OCI-M2 (cell line): ENCODE measurements around the gene ALDH1A2.
"Not testable (repeated sequence)": the region's sequence is repeated elsewhere in the genome, so short reads cannot be mapped to it uniquely, and the experiment has no call there.

Experiments
- DNase-seq: peaks from one replicate; lab custom pipeline; 2025; ENCODE audit not compliant: unreplicated experiment; lab: John Stamatoyannopoulos, UW

Gene ALDH1A2

GRCh38 chr15:58002338-58003126, 63.0 kb downstream of the ALDH1A2 start:
- no peak for DNase-seq

GRCh38 chr15:57999699-58000098, 65.8 kb downstream of the ALDH1A2 start:
- DNase-seq, result not testable (repeated sequence)

- DNase-seq, result no peak
These were observed 69.0 kb downstream of the ALDH1A2 start for GRCh38 chr15:57996561-57996960.

GRCh38 chr15:57994221-57995049, 71.1 kb downstream of the ALDH1A2 start:
- no peak for DNase-seq

- no peak for DNase-seq
These were observed 71.9 kb downstream of the ALDH1A2 start for GRCh38 chr15:57993409-57994145.

GRCh38 chr15:57992761-57993355, 72.7 kb downstream of the ALDH1A2 start:
- DNase-seq, result no peak

- DNase-seq, result no peak
These were observed 92.0 kb downstream of the ALDH1A2 start for GRCh38 chr15:57973534-57973933.

- no peak for DNase-seq
These were observed 92.6 kb downstream of the ALDH1A2 start for GRCh38 chr15:57972864-57973263.

- no peak for DNase-seq
These were observed 95.5 kb downstream of the ALDH1A2 start for GRCh38 chr15:57969996-57970395.

GRCh38 chr15:57969355-57969754, 96.2 kb downstream of the ALDH1A2 start:
- no peak for DNase-seq

GRCh38 chr15:57962887-57963286, 102.6 kb downstream of the ALDH1A2 start:
- no peak for DNase-seq

- DNase-seq, result no peak
These were observed 103.6 kb downstream of the ALDH1A2 start for GRCh38 chr15:57961919-57962318.

GRCh38 chr15:57957113-57957512, 108.4 kb downstream of the ALDH1A2 start:
- no peak for DNase-seq

- no peak for DNase-seq
These were observed 111.6 kb downstream of the ALDH1A2 start for GRCh38 chr15:57953874-57954273.

- DNase-seq, result no peak
These were observed 114.1 kb downstream of the ALDH1A2 start for GRCh38 chr15:57951328-57951932.

GRCh38 chr15:57950381-57950946, 115.0 kb downstream of the ALDH1A2 start:
- no peak for DNase-seq

- DNase-seq, result no peak
These were observed 116.1 kb downstream of the ALDH1A2 start for GRCh38 chr15:57949374-57949943.

GRCh38 chr15:57948351-57949289, 116.9 kb downstream of the ALDH1A2 start:
- DNase-seq, result no peak

- DNase-seq, result no peak
These were observed 117.7 kb downstream of the ALDH1A2 start for GRCh38 chr15:57947781-57948180.
